HG03045 (cell line): ENCODE results near the gene HIGD1B.

ENCODE experiments used
- ATAC-seq: cut with Tn5 transposase; IDR thresholded peaks from one replicate; pipeline ENCODE4 v1.9.1; 2021; ENCODE audit warnings: mild to moderate bottlenecking, moderate library complexity; ENCODE audit not compliant: unreplicated experiment

The HIGD1B gene

GRCh38 chr17:44877121-44877520 is 29.4 kb downstream of the HIGD1B start:
- no peak for ATAC-seq

- ATAC-seq: no peak
Observed at GRCh38 chr17:44878627-44879221, 31.0 kb downstream of the HIGD1B start.

DNA sequence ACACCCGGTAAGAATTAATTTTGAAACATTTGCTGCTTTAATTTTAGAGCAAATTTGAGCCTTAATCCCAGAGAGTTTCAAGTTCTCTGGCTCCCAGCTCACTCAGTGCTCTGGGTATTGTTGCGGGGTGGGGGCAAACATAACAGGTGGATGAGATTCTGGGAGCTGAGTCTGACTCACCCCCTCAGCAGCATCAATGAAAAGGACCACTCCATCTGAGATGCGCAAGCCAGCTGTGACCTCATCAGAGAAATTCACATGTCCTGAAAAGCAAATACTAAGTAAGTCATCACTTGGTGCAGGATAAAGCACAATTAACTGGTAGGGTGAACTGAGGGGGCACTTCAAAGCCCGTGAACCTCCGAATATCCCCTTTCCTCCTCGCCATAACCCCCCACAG is 31.7 kb downstream of the HIGD1B start:
- ATAC-seq: no peak

GRCh38 chr17:44880062-44880461 is 32.4 kb downstream of the HIGD1B start:
- no peak for ATAC-seq

- no peak for ATAC-seq
Observed at GRCh38 chr17:44881145-44881544, 33.5 kb downstream of the HIGD1B start.

DNA sequence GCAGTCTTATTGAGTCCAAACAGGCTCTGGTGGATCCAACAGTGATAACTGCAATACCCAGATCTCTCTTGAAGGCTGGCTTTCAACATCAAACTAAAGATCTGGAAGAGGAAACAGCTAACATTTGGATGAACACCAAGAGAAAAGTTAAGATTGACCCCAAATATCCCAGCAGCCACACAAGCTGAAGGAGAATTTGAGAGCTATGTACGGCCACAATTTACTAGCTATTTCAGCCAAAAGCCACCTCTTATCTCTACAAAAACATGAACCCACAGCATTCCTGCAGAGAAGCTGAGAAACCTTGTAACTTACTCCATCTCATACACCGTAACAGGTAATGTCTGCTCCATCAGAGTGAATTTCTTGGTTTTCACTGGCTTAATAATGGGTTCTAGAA is 37.3 kb downstream of the HIGD1B start:
- ATAC-seq: no peak

DNA sequence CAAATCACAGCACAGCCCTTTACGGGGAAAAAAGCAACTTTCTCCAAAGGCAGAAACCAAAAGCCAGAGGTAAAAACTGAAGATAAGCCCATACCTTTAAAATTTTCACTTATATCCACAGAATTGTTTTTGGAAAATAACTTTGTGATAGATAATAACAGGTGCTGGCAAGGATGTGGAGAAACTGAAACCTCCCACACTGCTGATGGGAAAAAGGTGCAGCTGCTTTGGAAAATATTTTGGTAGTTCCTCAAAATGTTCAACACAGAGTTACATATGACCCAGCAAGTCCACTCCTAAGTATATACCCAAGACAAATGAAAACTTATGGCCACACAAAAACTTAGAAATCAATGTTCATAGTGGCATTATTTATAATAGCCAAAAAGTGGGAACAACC is 39.3 kb downstream of the HIGD1B start:
- no peak for ATAC-seq

DNA sequence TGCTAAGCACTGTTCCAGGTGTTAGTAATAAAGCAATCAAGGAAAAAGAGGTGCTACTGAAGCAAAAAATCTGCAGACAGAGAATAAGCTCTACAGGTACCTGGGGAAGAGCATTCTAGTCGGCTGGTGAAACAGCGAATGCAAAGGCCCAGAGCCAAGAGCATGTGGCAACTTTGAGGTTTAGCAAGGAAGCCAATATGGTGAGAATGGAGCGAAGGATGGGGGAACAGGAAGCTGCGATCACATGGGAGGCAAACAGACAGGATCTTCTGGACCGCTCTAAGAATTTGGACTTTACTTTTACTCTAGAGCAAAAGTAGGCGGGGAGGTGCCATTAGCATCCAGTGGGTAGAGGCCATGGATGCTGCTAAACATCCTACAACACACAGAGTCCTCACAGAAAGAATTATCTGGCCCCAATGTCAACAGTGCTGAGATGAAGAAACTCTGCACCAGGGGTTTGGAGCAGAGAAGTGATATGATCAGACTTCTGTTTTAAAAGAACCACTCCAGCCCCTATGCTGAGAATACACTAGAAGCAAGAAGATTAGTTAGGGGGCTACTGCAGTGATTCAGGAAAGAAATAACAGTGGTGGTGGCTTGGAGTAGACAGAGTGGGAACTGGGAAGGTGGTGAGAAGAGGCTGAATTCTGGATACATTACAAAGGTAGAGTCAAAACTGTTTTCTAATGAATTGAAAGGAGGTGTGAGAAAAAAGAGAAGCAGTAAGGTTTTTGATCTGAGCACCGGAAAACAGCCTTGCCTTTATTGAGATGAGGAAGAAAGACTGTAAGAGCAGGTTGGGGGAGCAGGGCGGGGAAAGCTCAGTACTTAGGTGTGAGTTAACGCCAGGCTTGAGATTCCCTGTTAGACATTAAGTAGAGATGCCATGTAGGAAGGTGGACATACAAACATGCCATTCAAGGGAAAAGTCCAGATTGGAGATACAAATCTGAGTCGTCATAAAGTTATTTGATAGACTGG is 40.6 kb downstream of the HIGD1B start:
- no peak for ATAC-seq

- no peak for ATAC-seq
Observed at GRCh38 chr17:44889003-44889402, 41.3 kb downstream of the HIGD1B start.

DNA sequence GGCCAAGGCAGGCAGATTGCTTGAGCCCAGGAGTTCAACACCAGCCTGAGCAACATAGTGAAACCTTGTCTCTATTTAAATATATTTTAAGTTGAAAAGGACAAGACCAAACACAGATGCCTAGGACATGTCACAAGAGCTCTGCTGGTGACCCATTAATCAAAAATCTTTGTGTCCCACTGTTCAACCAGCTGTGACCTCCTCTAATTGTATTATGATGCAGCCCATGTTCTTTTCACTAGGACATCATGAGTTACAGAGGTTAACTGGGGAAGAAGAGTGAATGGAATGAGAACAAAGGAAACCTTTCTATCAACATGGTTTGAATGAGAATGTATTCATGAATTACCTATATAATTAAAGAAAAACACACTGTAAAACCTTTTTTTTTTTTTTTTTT is 44.6 kb downstream of the HIGD1B start:
- ATAC-seq: no peak

- ATAC-seq: no peak
Observed at GRCh38 chr17:44894642-44895041, 47.0 kb downstream of the HIGD1B start.

GRCh38 chr17:44898768-44899073 is 51.0 kb downstream of the HIGD1B start:
- no peak for ATAC-seq

DNA sequence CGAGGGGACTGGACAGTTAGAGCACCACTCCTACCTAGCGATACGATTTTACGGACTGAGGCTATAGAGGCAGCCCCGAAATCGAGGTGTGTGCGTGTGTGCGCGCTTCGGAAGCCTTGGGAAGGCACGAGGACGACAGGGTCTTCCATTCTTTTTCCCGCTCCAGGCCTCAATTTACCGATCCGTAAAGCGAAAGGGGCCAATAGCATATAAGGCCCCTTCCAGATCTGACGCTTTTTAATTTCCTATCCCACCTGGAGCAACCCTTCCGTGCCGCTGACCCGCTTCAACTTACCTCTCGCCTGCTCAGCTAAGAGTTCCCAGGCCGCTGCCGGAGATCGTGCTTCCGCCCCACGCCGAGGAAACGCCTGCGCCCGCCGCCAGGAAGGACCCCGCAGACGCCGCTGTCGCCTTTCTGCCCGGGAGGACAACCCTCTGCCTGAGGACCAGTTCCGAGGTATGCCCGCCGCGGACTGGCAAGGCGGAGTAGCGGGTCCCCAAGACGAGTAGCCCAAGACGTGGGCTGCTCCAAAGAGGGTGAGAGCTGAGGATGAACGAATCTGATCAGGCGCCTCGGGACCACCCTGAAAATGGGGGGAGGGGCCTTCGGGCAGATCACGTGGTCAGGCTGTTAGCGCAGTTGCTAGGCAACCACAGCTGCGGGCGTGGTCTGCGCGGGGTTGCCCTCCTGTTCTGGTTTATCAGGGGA is 51.5 kb downstream of the HIGD1B start, which contains the start of gene EFTUD2:
Gene EFTUD2 (minus strand): TSS at position 372 of the 709 bp plus-strand sequence. CDS start 4,924 bp downstream, outside the sequence.
- ATAC-seq: peak; percentile 81
